Right cardiac atrium (tissue), 5 donors: ENCODE results near the gene VWA8. TPM values are rescaled to one million over a fixed set of nuclear protein-coding genes. Genes with fewer than 3 reads are reported as not detected.

Experiments used
- ATAC-seq, 2 donors: fragments of 200-7000 bp; cut with Tn5 transposase; one replicate each; pipeline versions ENCODE4 v1.8.0 to v1.9.1; 2020; ENCODE audit warnings: moderate library complexity in 2 of 2, mild to moderate bottlenecking in 1 of 2
- DNase-seq, 3 donors: peaks; one replicate each; pipeline ENCODE4 v3.0.0-alpha.2; 2020
- H3K27ac ChIP-seq: one replicate; pipeline ENCODE4 v1.5.1; 2013; ENCODE audit warnings: mild to moderate bottlenecking, low read length, control low read depth, moderate library complexity
- H3K27me3 ChIP-seq: one replicate; pipeline ENCODE4 v1.6.1; 2013; ENCODE audit not compliant: control insufficient read depth, insufficient read depth
- H3K4me1 ChIP-seq: one replicate; pipeline ENCODE4 v1.6.1; 2013; ENCODE audit warnings: low read length; ENCODE audit not compliant: control insufficient read depth, insufficient read depth
- H3K4me3 ChIP-seq: one replicate; pipeline ENCODE4 v1.5.1; 2013; ENCODE audit warnings: low read length, control low read depth
- H3K9me3 ChIP-seq: one replicate; pipeline ENCODE4 v1.6.1; 2013; ENCODE audit warnings: low read length; ENCODE audit not compliant: control insufficient read depth
- WGBS: extraction: QIAGEN DNeasy Blood & Tissue Kit; methylation state at CpG from one replicate; pipeline ENCODE4 v1.1.7; 2013; 5-methylcytosine and 5-hydroxymethylcytosine counted together
- intact Hi-C, 4 donors: fragments of 100-400 bp; cut with DNase I; formaldehyde crosslinking; loops; one replicate each; pipeline versions ENCODE4 v1.11.0 to v1.14.0; 2022 to 2023
- polyA plus RNA-seq: library from polyadenylated mRNA; stranded (reverse); fragments of 200-250 nt; gene quantifications from one replicate; pipeline ENCODE4 v1.2.3, GENCODE V29; 2013
- total RNA-seq, 4 donors: library from RNA; stranded (reverse); fragmentation: NEBNext Ultra II Directional; extraction: Animal tissue kit (Norgen Biotek cat#: 25700); gene quantifications; one replicate each; pipeline ENCODE4 v1.2.1, GENCODE V29; 2021
- donor health status: healthy with polysubstance abuse.
- donor health status: DM: no; HTN: yes; CAD: no.
- donor health status: DM: no; HTN: no; CAD: no.
- donor health status: DM: no; HTN: yes; CAD: no; lungs with severe emphysema.
- donor health status: DM: yes; HTN: yes; CAD: no.

Gene VWA8
- total and polyA plus RNA-seq, 5 donors: 11.7 to 41.7 (median 34.0) TPM

DNA sequence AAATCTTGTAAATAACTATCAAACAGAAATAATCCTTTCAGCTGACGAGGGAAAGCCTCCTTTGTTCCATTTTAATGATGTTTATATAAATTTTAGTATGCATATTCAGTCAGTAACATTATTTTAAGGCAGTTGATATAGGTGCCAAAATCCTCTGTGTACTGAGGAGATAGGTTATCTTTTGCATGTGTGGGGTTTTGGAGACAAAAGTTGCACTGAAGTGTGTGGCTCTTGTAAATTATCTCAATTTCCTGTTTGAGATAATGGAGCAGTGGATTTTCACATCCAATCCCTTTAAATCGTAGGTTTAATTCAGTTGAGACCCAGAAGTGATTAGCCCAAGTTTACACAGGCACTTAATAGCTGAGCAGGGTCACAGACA lies 396.9 kb downstream of the VWA8 start:
- peak overlapping the region; percentile 46 for H3K27ac ChIP-seq
- intact Hi-C loops: no loop called here
- peaks cover 15% of the 10 kb centered on the region for H3K4me1 ChIP-seq
- no peaks in the 10 kb centered on the region for H3K27me3 ChIP-seq
- ATAC-seq: no peak
- 21% methylated on average over 2 of the region's 2 CpGs for WGBS
- H3K4me3 ChIP-seq: no peak overlapping the region
- DNase-seq: no peak
- no peaks in the 10 kb centered on the region for H3K9me3 ChIP-seq

- Histone ChIP-seq H3K27me3 (no peaks in the 10 kb centered on the region), H3K4me3 (no peak overlapping the region), H3K27ac (peak overlapping the region; percentile 65), H3K9me3 (no peaks in the 10 kb centered on the region), H3K4me1 (peaks cover 13% of the 10 kb centered on the region)
- ATAC-seq (no peak), DNase-seq (no peak)
- WGBS: 63% methylated on average over 7 of the region's 7 CpGs
- intact Hi-C loops: no loop called here
These were observed 397.4 kb downstream of the VWA8 start for GRCh38 chr13:41563341-41563983.

DNA sequence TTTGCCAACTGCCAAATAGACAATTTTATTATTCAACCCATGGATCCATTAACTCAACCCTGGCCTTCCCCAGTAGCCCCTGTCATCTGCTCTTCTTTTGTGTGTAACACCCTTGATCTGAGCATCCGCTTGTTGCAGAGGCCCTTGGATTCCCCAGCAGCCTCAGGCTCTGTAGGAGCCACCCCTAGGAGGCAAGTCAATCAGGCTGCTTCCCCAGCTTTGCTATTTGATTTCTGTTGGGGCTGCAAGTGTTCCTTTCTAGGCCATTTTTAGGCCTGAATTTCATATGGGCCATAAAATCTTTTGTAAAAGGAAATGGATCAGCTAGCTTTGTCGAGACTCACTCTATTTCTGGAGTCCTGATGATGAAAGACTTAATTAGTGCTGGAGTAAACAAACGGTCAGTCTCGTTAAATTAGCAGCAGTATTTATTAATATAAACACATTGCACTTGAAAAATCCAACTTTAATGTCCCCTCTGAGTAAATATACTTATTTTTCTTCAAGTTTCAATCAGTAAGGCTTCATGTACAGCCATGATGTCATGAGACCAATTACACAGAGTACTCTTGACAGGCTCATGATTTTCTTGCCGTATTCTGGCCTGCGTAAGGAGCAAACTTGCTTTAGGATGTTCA lies 398.2 kb downstream of the VWA8 start:
- Histone ChIP-seq H3K9me3 (no peaks in the 10 kb centered on the region), H3K4me1 (peaks cover 12% of the 10 kb centered on the region), H3K27ac (peak overlapping the region; percentile 65), H3K27me3 (no peaks in the 10 kb centered on the region), H3K4me3 (no peak overlapping the region)
- intact Hi-C loops: no loop called here
- DNase-seq: no peak
- ATAC-seq: peak in 1 of 2 donors; percentile 36
- WGBS: 77% methylated on average over 6 of the region's 6 CpGs

- WGBS: 27% methylated on average over 7 of the region's 7 CpGs
- ATAC-seq (peak; percentile 56 to 61), DNase-seq (peak; percentile 63 to 93 (median 87))
- H3K4me3 ChIP-seq: no peak overlapping the region
- intact Hi-C loops: no loop called here
- no peak overlapping the region for H3K27ac ChIP-seq
- H3K4me1 ChIP-seq: peaks cover 12% of the 10 kb centered on the region
- H3K27me3 ChIP-seq: no peaks in the 10 kb centered on the region
- H3K9me3 ChIP-seq: no peaks in the 10 kb centered on the region
These were observed 398.8 kb downstream of the VWA8 start for GRCh38 chr13:41562083-41562482.

DNA sequence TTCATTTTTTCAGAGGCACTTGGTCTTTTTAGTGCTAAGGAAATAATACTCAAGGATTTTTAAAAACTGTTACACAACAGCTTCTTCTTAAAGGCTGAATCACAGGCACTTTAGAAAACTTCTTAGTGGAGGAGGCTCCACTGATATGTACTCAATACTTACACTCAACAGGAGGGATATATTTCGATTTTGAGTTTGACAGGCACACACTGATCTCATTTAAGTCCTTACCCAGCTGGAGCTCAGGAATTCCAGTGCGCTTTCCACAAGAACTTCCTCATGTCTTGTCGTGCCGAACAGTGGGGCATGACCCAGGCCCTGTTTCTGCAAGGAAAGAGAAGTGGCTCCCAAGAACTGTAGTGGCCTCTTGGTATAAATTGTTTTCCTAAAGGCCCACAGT lies 399.7 kb downstream of the VWA8 start:
- Histone ChIP-seq H3K4me1 (peaks cover 12% of the 10 kb centered on the region), H3K9me3 (no peaks in the 10 kb centered on the region), H3K27ac (no peak overlapping the region), H3K4me3 (no peak overlapping the region), H3K27me3 (no peaks in the 10 kb centered on the region)
- intact Hi-C loops: no loop called here
- no peak for DNase-seq
- ATAC-seq: peak in 1 of 2 donors; percentile 18
- WGBS: 74% methylated on average over 4 of the region's 4 CpGs

DNA sequence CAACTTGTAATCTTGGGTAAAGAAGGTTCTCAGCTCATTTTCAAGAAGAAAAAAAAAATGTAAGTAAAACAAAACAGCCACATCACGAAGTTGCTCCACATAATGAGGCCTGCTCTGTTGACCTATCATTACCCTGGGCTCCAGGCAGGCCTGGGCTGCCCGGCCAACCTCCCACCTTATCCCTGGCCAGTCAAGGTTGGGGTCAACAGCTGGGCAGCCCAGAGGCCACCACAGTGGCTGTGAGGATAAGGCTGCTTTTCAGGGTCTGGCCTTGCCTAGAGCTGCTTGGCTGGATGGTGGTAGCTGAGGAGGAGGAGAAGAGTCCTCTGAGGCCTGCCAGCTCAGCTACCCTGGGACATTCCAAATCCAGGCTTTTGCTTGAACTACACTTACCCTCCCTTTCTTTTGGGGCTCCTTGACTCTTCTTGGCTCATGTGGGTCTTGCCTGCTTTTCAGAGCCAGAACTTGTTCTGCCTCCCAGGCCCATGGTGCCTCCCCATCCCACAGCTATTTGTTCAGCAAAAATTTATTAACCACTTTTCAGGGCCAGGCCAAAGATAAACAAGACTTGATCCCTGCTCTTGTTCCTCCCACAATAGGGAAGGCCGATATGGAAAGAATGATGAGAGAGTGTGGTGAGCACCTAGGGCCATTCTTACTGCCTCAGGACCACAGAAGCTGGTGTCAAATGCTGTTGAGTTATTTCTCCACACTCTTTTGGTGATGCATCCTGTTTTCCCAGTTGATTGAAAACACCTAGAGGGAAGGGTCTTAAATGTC lies 401.9 kb downstream of the VWA8 start:
- ATAC-seq (peak in 1 of 2 donors; percentile 34), DNase-seq (no peak)
- intact Hi-C loops: no loop called here
- Histone ChIP-seq H3K4me3 (no peak overlapping the region), H3K27me3 (no peaks in the 10 kb centered on the region), H3K4me1 (peaks cover 12% of the 10 kb centered on the region), H3K9me3 (no peaks in the 10 kb centered on the region), H3K27ac (no peak overlapping the region)
- 80% methylated on average over 3 of the region's 3 CpGs for WGBS

GRCh38 chr13:41557719-41558118 lies 403.2 kb downstream of the VWA8 start:
- H3K27me3 ChIP-seq: no peaks in the 10 kb centered on the region
- intact Hi-C loops: no loop called here
- peaks cover 5% of the 10 kb centered on the region for H3K4me1 ChIP-seq
- no peak for DNase-seq
- ATAC-seq: no peak
- no peak overlapping the region for H3K4me3 ChIP-seq
- WGBS: 90% methylated on average over 2 of the region's 2 CpGs
- H3K27ac ChIP-seq: no peak overlapping the region
- no peaks in the 10 kb centered on the region for H3K9me3 ChIP-seq

GRCh38 chr13:41554626-41555386 lies 406.1 kb downstream of the VWA8 start:
- WGBS: 90% methylated on average over 10 of the region's 10 CpGs
- Histone ChIP-seq H3K9me3 (no peaks in the 10 kb centered on the region), H3K4me1 (no peaks in the 10 kb centered on the region), H3K27me3 (no peaks in the 10 kb centered on the region), H3K4me3 (no peak overlapping the region), H3K27ac (no peak overlapping the region)
- ATAC-seq (no peak), DNase-seq (no peak)
- intact Hi-C loops: no loop called here

DNA sequence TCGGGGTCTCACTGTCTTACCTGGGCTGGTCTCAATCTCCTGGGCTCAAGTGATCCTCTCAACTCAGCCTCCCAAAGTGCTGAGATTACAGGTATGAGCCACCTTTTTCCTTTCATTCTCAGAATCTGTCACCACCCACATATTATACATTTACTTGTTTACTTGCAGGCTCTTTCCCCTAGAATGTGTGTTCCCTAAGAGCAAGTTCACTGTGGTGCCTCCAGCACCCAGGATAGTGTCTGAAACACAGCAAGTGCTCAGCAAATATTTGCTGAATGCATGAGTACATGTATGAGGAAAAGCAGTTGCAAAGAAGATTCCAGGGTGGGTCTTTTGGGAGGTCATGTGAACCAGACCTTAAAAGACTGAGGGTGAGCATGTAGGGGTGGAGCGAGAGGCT lies 406.7 kb downstream of the VWA8 start:
- 98% methylated on average over 2 of the region's 2 CpGs for WGBS
- intact Hi-C loops: no loop called here

GRCh38 chr13:41552031-41552430 lies 408.9 kb downstream of the VWA8 start:
- DNase-seq (no peak), ATAC-seq (no peak)
- Histone ChIP-seq H3K9me3 (no peaks in the 10 kb centered on the region), H3K4me1 (peaks cover 5% of the 10 kb centered on the region), H3K27ac (no peak overlapping the region), H3K4me3 (no peak overlapping the region), H3K27me3 (no peaks in the 10 kb centered on the region)
- intact Hi-C loops: no loop called here
- 96% methylated on average over 2 of the region's 2 CpGs for WGBS

More for the DNA sequence above, 406.7 kb downstream of the VWA8 start:
- Histone ChIP-seq H3K9me3 (no peaks in the 10 kb centered on the region), H3K4me3 (no peak overlapping the region), H3K27me3 (no peaks in the 10 kb centered on the region), H3K4me1 (no peaks in the 10 kb centered on the region), H3K27ac (no peak overlapping the region)
- no peak for DNase-seq
- ATAC-seq: no peak

DNA sequence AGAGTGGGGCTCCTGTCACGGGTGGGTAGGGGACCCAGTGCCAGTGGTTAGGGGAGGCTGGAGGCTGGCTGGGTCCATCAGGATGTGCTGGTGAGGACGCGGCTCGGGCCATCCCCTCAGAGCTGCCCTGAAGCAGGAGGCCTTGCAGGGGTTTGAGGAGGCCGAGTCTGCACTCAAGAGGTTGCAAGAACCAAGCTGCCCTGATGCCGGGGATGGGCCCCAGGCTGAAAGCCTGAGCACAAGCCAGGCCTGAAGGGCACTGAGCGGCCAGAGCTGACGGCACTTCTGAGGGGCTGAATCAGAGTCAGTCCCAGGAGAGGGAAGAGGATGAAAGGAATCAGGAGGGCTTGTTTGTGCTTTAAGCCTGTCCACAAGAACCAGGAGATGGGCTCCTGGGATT lies 410.6 kb downstream of the VWA8 start:
- 97% methylated on average over 8 of the region's 8 CpGs for WGBS
- Histone ChIP-seq H3K9me3 (no peaks in the 10 kb centered on the region), H3K4me1 (peaks cover 5% of the 10 kb centered on the region), H3K27me3 (no peaks in the 10 kb centered on the region), H3K27ac (no peak overlapping the region), H3K4me3 (no peak overlapping the region)
- no peak for ATAC-seq
- intact Hi-C loops: no loop called here
- no peak for DNase-seq
